Left ventricle myocardium inferior (tissue), 1 donor: ENCODE data around the gene RER1. TPM values are rescaled to one million over a fixed set of nuclear protein-coding genes. Genes with fewer than 3 reads are reported as not detected.
"Not testable (repeated sequence)": the region's sequence is repeated elsewhere in the genome, so short reads cannot be mapped to it uniquely, and the experiment has no call there.

Experiments
- DNase-seq: peaks from one replicate; pipeline ENCODE4 v3.0.0-alpha.2; 2020
- H3K27ac ChIP-seq: fragments of 200-600 bp; replicated peaks from 2 replicates; pipeline ENCODE4 v1.8.0; 2021
- H3K27me3 ChIP-seq: fragments of 200-600 bp; 2 replicates; pipeline ENCODE4 v1.8.0; 2021; ENCODE audit warnings: low read depth
- H3K36me3 ChIP-seq: fragments of 200-600 bp; 2 replicates; pipeline ENCODE4 v1.8.0; 2021
- H3K4me1 ChIP-seq: fragments of 200-600 bp; 2 replicates; pipeline ENCODE4 v1.8.0; 2021
- H3K4me3 ChIP-seq: fragments of 200-600 bp; 2 replicates; pipeline ENCODE4 v1.8.0; 2021; ENCODE audit warnings: mild to moderate bottlenecking, moderate library complexity
- H3K9me3 ChIP-seq: fragments of 200-600 bp; replicated peaks from 2 replicates; pipeline ENCODE4 v1.8.0; 2021
- intact Hi-C: fragments of 100-400 bp; cut with micrococcal nuclease; formaldehyde crosslinking; loops from one replicate; pipeline ENCODE4 v1.11.0; 2022
- total RNA-seq: library from RNA; stranded (reverse); fragmentation: NEBNext Ultra II Directional; extraction: Animal tissue kit (Norgen Biotek cat#: 25700); gene quantifications from one replicate; pipeline ENCODE4 v1.2.1, GENCODE V29; 2021
- TF ChIP-seq, protein P1 (sequence below): fragments of 200-600 bp; IDR thresholded peaks from 2 replicates; pipeline ENCODE4 v1.8.0; 2021; ENCODE audit warnings: antibody characterized with exemption, mild to moderate bottlenecking, borderline replicate concordance
- donor health status: DM: no; HTN: yes; CAD: no; lungs with severe emphysema.

RER1 gene
- total RNA-seq, 1 donor from 2014 or later = 80.5 TPM

DNA sequence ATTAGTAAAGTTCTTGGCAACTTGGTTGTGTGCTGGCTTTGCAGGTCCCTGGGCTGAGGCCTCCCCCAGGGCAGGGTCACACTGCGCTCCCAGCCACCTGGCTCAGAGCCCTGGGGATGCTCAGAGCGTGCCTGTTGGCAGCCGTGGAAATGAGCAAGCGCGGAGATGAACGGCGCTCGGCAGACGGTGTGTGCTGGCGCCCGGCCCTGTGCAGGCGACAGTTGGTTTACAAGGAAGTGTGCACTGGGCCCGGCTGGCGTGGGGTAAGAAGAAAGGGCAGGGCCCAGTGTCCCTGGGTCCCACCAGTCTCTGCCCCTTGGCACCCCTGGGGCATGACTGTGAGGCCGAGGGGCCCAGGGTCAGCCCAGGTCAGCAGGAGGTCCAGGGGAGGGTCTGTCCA is 46.4 kb downstream of the RER1 start:
- H3K4me3 ChIP-seq = no peak overlapping the region
- DNase-seq = no peak
- TF ChIP-seq, protein P1, sequence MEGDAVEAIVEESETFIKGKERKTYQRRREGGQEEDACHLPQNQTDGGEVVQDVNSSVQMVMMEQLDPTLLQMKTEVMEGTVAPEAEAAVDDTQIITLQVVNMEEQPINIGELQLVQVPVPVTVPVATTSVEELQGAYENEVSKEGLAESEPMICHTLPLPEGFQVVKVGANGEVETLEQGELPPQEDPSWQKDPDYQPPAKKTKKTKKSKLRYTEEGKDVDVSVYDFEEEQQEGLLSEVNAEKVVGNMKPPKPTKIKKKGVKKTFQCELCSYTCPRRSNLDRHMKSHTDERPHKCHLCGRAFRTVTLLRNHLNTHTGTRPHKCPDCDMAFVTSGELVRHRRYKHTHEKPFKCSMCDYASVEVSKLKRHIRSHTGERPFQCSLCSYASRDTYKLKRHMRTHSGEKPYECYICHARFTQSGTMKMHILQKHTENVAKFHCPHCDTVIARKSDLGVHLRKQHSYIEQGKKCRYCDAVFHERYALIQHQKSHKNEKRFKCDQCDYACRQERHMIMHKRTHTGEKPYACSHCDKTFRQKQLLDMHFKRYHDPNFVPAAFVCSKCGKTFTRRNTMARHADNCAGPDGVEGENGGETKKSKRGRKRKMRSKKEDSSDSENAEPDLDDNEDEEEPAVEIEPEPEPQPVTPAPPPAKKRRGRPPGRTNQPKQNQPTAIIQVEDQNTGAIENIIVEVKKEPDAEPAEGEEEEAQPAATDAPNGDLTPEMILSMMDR = no peak
- intact Hi-C loops = no loop called here
- H3K27ac ChIP-seq = no peak overlapping the region
- H3K36me3 ChIP-seq = no peaks in the 10 kb centered on the region
- no peaks in the 10 kb centered on the region for H3K9me3 ChIP-seq
- no peaks in the 10 kb centered on the region for H3K4me1 ChIP-seq
- peaks cover 63% of the 10 kb centered on the region for H3K27me3 ChIP-seq

DNA sequence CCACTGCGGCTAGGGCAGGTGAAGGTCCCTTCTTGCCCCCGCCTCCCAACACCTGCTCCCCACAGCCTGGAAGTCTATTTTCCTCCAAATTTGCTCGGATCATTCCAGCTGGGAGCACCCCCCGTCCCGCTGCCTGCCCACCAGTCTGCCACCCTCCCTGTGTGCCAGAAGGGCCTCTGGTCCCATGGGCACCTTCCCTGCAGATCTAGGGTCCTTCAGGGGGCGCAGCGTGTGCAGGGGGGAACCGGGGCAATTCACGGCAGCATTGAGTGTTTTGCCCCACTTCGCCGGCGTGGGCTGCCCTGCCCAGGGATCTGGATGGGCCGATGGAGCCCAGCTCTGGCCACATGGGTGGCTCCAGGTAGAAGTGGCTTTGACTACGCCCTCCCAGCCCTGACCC is 47.0 kb downstream of the RER1 start:
- TF ChIP-seq, protein P1 = no peak
- DNase-seq = no peak
- Histone ChIP-seq H3K36me3 (no peaks in the 10 kb centered on the region), H3K27ac (no peak overlapping the region), H3K4me1 (no peaks in the 10 kb centered on the region), H3K4me3 (no peak overlapping the region), H3K9me3 (no peaks in the 10 kb centered on the region), H3K27me3 (peaks cover 63% of the 10 kb centered on the region)
- intact Hi-C loops = no loop called here

DNA sequence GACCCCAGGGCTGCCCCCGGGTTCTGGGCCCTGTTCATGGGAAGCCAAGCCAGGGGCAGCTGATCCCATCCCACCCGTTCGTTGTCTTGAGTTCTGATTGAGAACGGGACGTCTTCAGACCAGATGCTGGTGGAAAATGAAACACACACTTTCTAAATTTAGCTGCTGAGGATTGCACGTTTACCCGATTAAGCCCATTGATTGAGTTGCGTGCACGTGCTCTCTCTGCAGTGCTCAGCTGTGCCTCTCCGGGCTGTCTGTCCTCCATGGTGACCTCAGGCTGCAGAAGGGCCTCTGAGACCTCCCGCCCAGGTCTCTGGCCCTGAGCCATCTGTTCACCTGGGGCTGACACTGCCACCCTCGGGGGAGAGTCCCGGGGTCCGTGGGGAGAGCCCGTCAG is 47.7 kb downstream of the RER1 start:
- Histone ChIP-seq H3K4me1 (no peaks in the 10 kb centered on the region), H3K27me3 (peaks cover 63% of the 10 kb centered on the region)

DNA sequence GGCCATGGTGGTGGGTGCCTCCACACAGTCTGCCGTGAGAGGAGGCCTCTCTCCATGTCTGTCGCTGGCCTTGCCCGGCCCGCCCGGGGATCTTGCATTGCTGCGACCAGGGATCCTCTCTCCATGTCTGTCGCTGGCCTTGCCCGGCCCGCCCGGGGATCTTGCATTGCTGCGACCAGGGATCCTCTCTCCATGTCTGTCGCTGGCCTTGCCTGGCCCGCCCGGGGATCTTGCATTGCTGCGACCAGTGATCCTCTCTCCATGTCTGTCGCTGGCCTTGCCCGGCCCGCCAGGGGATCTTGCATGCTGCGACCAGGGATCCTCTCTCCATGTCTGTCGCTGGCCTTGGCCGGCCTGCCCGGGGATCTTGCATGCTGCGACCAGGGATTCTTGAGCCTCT is 48.7 kb downstream of the RER1 start:
- H3K27ac ChIP-seq, H3K36me3 ChIP-seq, H3K4me1 ChIP-seq, H3K9me3 ChIP-seq, H3K4me3 ChIP-seq, intact Hi-C loops: not testable (repeated sequence)
- DNase-seq = peak; percentile 28
- peaks cover 63% of the 10 kb centered on the region for H3K27me3 ChIP-seq

More for the DNA sequence above, 47.7 kb downstream of the RER1 start:
- H3K27ac ChIP-seq = no peak overlapping the region
- intact Hi-C loops = no loop called here
- TF ChIP-seq, protein P1 = no peak
- H3K36me3 ChIP-seq = no peaks in the 10 kb centered on the region
- no peak for DNase-seq
- H3K9me3 ChIP-seq = no peaks in the 10 kb centered on the region
- H3K4me3 ChIP-seq = no peak overlapping the region

DNA sequence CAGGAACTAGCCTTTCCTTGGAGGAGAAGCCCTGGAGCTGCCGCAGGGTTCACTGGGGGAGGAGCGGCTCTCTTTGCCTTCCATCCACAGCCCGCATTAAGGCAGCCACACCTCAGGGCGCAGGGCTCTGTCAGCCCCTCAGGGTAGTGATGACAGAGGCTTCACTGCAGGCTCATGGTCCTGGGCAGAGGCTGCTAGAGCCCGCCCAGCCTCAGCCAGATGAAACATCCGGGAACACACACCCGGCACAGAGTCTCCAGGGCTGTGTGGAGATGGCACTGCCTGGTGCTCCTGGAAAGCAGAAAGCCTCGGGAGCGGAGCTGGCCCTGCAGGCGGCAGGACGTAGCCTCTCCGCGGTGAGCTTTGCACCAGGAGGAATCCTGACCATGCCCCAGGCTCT is 50.1 kb downstream of the RER1 start:
- Histone ChIP-seq H3K27me3 (peaks cover 72% of the 10 kb centered on the region), H3K9me3 (no peaks in the 10 kb centered on the region), H3K4me3 (no peak overlapping the region), H3K27ac (no peak overlapping the region), H3K4me1 (no peaks in the 10 kb centered on the region), H3K36me3 (no peaks in the 10 kb centered on the region)
- TF ChIP-seq, protein P1 = no peak
- intact Hi-C loops = no loop called here
- no peak for DNase-seq

DNA sequence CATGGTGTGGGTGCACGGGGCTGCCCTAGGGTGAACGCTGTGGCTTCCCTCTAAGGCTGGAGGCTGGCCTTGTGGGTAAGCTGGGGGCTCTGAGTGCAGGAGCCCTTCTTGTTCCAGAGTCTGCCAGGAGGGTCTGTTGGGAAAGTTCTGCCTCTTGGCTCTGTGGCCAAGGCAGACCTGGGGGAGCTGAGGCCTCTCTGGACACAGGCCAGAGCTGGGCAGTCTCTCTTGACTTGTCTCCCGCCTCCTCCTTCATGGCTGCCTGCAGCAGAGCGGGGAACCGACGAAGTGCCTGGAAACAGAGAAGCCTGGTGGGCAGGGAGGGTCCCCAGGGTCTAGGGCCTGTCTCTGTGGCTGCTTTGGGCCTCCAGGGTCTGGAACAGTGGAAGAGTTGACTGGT is 51.0 kb downstream of the RER1 start:
- Histone ChIP-seq H3K27ac (no peak overlapping the region), H3K27me3 (peaks cover 76% of the 10 kb centered on the region), H3K4me1 (no peaks in the 10 kb centered on the region), H3K4me3 (no peak overlapping the region), H3K36me3 (no peaks in the 10 kb centered on the region), H3K9me3 (no peaks in the 10 kb centered on the region)
- intact Hi-C loops = no loop called here
- DNase-seq = no peak
- TF ChIP-seq, protein P1 = no peak
